HepG2 (cell line): ENCODE results near the gene BBOX1. TPM values are rescaled to one million over a fixed set of nuclear protein-coding genes. Genes with fewer than 3 reads are reported as not detected.
"Not testable (repeated sequence)": the region's sequence is repeated elsewhere in the genome, so short reads cannot be mapped to it uniquely, and the experiment has no call there.

Experiments used
- ATAC-seq: fragments of 200-7000 bp; cut with Tn5 transposase; 3 replicates; pipeline ENCODE4 v1.9.1; 2020; ENCODE audit warnings: mild to moderate bottlenecking, moderate library complexity
- BruUV-seq: library from RNA; stranded (reverse); fragments of 400-500 nt; replicated peaks from 2 replicates; lab custom pipeline; 2021; lab: Mats Ljungman, UMichigan
- CTCF ChIA-PET: fragments of 300-600 bp; formaldehyde crosslinking; extraction: SDS; loops from one replicate; lab custom pipeline; 2021; ENCODE audit warnings: low total read pairs, inconsistent platforms, low intra/inter-chr PET ratio; lab: Yijun Ruan, JAX
- POLR2A ChIA-PET: fragments of 350-600 bp; sonication (Branson Sonifier 250); formaldehyde crosslinking; loops from one replicate; lab custom pipeline; 2020; ENCODE audit warnings: antibody characterized with exemption, inconsistent platforms; lab: Yijun Ruan, JAX
- DNase-seq: peaks from one replicate; pipeline ENCODE4 v3.0.0-alpha.2; 2015; ENCODE audit warnings: low spot score
- FAIRE-seq: peaks from 3 replicates; lab custom pipeline; 2011; peaks lifted over from hg19 to GRCh38; lab: Jason Lieb, UNC
- H2AFZ ChIP-seq: one replicate; pipeline ENCODE4 v1.6.1; 2011; ENCODE audit warnings: low read length, inconsistent platforms
- H3K27ac ChIP-seq: fragments of 300-600 bp; 3 replicates; pipeline ENCODE4 v1.8.0; 2011; ENCODE audit warnings: mixed run types, mild to moderate bottlenecking, mixed read lengths, low read length, inconsistent platforms; ENCODE audit not compliant: insufficient read depth; ENCODE audit errors: extremely low read length
- H3K27me3 ChIP-seq, 2 experiments: fragments of 200-600 bp in 1 of 2; 2 replicates in 1 of 2; 3 replicates in 1 of 2; pipeline versions ENCODE4 v1.6.0 to v1.8.0; 2011; ENCODE audit warnings: low read length in 2 of 2, mild to moderate bottlenecking in 2 of 2, moderate library complexity in 2 of 2, inconsistent platforms in 1 of 2; ENCODE audit not compliant: insufficient read depth in 2 of 2, control insufficient read depth in 1 of 2
- H3K36me3 ChIP-seq, 2 experiments: fragments of 200-600 bp in 1 of 2; replicated peaks in 1 of 2; 2 replicates in 1 of 2; 3 replicates in 1 of 2; pipeline versions ENCODE4 v1.5.1 to v1.8.0; 2011; ENCODE audit warnings: low read length in 2 of 2, inconsistent platforms in 1 of 2; ENCODE audit not compliant: insufficient read depth in 2 of 2, control insufficient read depth in 1 of 2
- H3K4me1 ChIP-seq: 2 replicates; pipeline ENCODE4 v1.5.1; 2012; ENCODE audit warnings: low read length, inconsistent platforms; ENCODE audit not compliant: insufficient read depth
- H3K4me2 ChIP-seq: 2 replicates; pipeline ENCODE4 v1.6.0; 2011; ENCODE audit warnings: low read depth, low read length, inconsistent platforms
- H3K4me3 ChIP-seq, 3 experiments: fragments of 200-600 bp in 1 of 3; sonication (generic), shearing (Covaris generic) in 1 of 3; replicated peaks in 1 of 3; 2 replicates each; pipeline ENCODE4 v1.5.1; 2011 to 2016; ENCODE audit warnings: low read length in 3 of 3, inconsistent platforms in 2 of 3, low read depth in 2 of 3, mild to moderate bottlenecking in 2 of 3, control low read depth in 1 of 3, mixed read lengths in 1 of 3; ENCODE audit not compliant: insufficient read depth in 1 of 3
- H3K79me2 ChIP-seq: one replicate; pipeline ENCODE4 v1.6.1; 2011; ENCODE audit warnings: low read length, inconsistent platforms; ENCODE audit not compliant: insufficient read depth
- H3K9ac ChIP-seq: 2 replicates; pipeline ENCODE4 v1.6.0; 2011; ENCODE audit warnings: mild to moderate bottlenecking, low read depth, low read length, inconsistent platforms; ENCODE audit not compliant: insufficient read depth
- H3K9me3 ChIP-seq: 2 replicates; pipeline ENCODE4 v1.5.1; 2012; ENCODE audit warnings: mild to moderate bottlenecking, low read length
- H4K20me1 ChIP-seq: 2 replicates; pipeline ENCODE4 v1.6.0; 2011; ENCODE audit warnings: inconsistent platforms, mild to moderate bottlenecking, low read length, moderate library complexity; ENCODE audit not compliant: insufficient read depth
- MAFK ChIP-seq, 2 experiments: IDR thresholded peaks in 1 of 2; conservative IDR thresholded peaks in 1 of 2; 2 replicates each; pipeline ENCODE4 v1.6.1; 2011; ENCODE audit warnings: improper control_type of control experiment in 2 of 2, low read length in 2 of 2
- TBX2 ChIP-seq: sonication (generic); formaldehyde crosslinking; IDR thresholded peaks from 2 replicates; pipeline ENCODE4 v1.5.0; 2020; ENCODE audit warnings: missing genetic modification reagents, mild to moderate bottlenecking, borderline replicate concordance
- ZBTB7B ChIP-seq: sonication (generic); formaldehyde crosslinking; IDR thresholded peaks from 2 replicates; pipeline ENCODE4 v1.4.0; 2020; ENCODE audit warnings: missing genetic modification reagents
- WGBS: methylation state at CpG from one replicate; pipeline ENCODE4 v1.1.6; 2017; ENCODE audit warnings: low lambda C conversion rate; 5-methylcytosine and 5-hydroxymethylcytosine counted together
- in situ Hi-C: cut with HindIII; loops from 2 replicates; pipeline ENCODE4 v1.10.0; 2017; ENCODE audit warnings: low pct_unique_long_range_greater_than_20kb; ENCODE audit not compliant: extremely low pct_ligation_motif_present
- intact Hi-C: fragments of 100-400 bp; cut with micrococcal nuclease; formaldehyde crosslinking; loops from one replicate; pipeline ENCODE4 v1.10.0; 2022; ENCODE audit not compliant: unreplicated experiment
- polyA plus RNA-seq, 8 experiments: library from polyadenylated mRNA; depleted of rRNA in 3 of 8; stranded (reverse) in 7 of 8; unstranded in 1 of 8; fragments of >200 nt; fragmentation: Illumina TruSeq in 4 of 8; extraction: Trizol in 4 of 8; gene quantifications; 2 replicates each; pipeline versions ENCODE4 v1.2.1 to v1.2.3, GENCODE V29; 2011 to 2016; ENCODE audit warnings: low read depth in 4 of 8, missing spikeins in 1 of 8, mixed read lengths in 1 of 8; ENCODE audit not compliant: insufficient read depth in 1 of 8
- total RNA-seq, 5 experiments: library from RNA; depleted of rRNA; stranded (reverse); fragments of >200 nt; fragmentation: Illumina TruSeq; extraction: Trizol; gene quantifications; 2 replicates each; pipeline ENCODE4 v1.2.3, GENCODE V29; 2016; ENCODE audit warnings: low read depth in 1 of 5

Gene BBOX1
- total and polyA plus RNA-seq, 2 of the 13 experiments (the other 11 are each of a cell fraction or from before 2014, with no cell fraction given): not detected

DNA sequence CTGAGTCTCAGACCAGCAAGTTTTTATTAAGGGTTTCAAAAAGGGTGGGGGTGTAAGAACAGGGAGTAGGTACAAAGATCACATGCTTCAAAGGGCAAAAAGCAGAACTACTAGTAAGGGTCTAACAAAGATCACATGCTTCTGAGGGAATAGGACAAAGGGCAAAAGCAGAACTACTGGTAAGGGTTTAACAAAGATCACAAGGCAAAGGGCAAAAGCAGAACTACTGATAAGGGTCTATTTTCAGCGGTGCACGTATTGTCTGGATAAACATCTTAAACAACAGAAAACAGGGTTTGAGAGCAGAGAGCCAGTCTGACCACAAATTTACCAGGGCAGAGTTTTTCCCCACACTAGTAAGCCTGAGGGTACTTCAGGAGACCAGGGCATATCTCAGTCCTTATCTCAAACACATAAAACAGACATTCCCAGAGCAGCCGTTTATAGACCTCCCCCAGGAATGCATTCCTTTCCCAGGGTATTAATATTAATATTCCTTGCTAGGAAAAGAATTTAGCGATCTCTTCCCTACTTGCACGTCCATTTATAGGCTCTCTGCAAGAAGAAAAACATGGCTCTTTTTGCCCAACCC is 49.8 kb downstream of the BBOX1 start:
- H3K36me3 ChIP-seq, CTCF ChIA-PET, H4K20me1 ChIP-seq, DNase-seq, POLR2A ChIA-PET, in situ Hi-C loops, H3K4me2 ChIP-seq, H3K9ac ChIP-seq, FAIRE-seq, H3K9me3 ChIP-seq, intact Hi-C loops, H3K27ac ChIP-seq, ATAC-seq, BruUV-seq, H3K4me1 ChIP-seq, H3K27me3 ChIP-seq, H3K4me3 ChIP-seq, H3K79me2 ChIP-seq, H2AFZ ChIP-seq: not testable (repeated sequence)
- 5% methylated on average over 5 of the region's 5 CpGs for WGBS

GRCh38 chr11:27094120-27094519 is 53.5 kb downstream of the BBOX1 start:
- Histone ChIP-seq H3K4me1 (no peaks in the 10 kb centered on the region), H3K4me3 (no peak overlapping the region), H3K36me3 (no peaks in the 10 kb centered on the region), H3K27me3 (no peaks in the 10 kb centered on the region), H3K79me2 (no peaks in the 10 kb centered on the region), H3K4me2 (no peak overlapping the region), H3K27ac (no peak overlapping the region), H3K9ac (no peak overlapping the region), H2AFZ (no peak overlapping the region), H4K20me1 (no peaks in the 10 kb centered on the region), H3K9me3 (no peaks in the 10 kb centered on the region)
- ChIA-PET POLR2A (no interaction called here), CTCF (no interaction called here)
- no peak for TF ChIP-seq ZBTB7B (CRISPR knock-in tag)
- in situ Hi-C loops (no loop called here), intact Hi-C loops (no loop called here)
- BruUV-seq: no TSS peak
- 3% methylated on average over 2 of the region's 2 CpGs for WGBS
- ATAC-seq: no peak
- FAIRE-seq: no peak
- DNase-seq: no peak

- H3K27me3 ChIP-seq: no peaks in the 10 kb centered on the region
- in situ Hi-C loops (no loop called here), intact Hi-C loops (no loop called here)
- POLR2A ChIA-PET: no interaction called here
- 7% methylated on average over 2 of the region's 2 CpGs for WGBS
- ATAC-seq (no peak), DNase-seq (no peak), FAIRE-seq (no peak)
- no peak overlapping the region for H2AFZ ChIP-seq
- H3K4me3 ChIP-seq: no peak overlapping the region
- TF ChIP-seq MAFK (conservative IDR thresholded peaks at IDR 0.05 in 1 of 2, IDR thresholded peaks at IDR 0.05 in 1 of 2; ENCODE audit: low read length in 2 of 2): peak; percentile 11 to 55; a peak in 2 of 4 replicates
- TF ChIP-seq TBX2 (CRISPR knock-in tag): no peak
- H3K9me3 ChIP-seq: no peaks in the 10 kb centered on the region
- H3K79me2 ChIP-seq: no peaks in the 10 kb centered on the region
- no peak overlapping the region for H3K9ac ChIP-seq
- BruUV-seq: no TSS peak
- no peaks in the 10 kb centered on the region for H3K36me3 ChIP-seq
- no peak overlapping the region for H3K4me2 ChIP-seq
- H3K27ac ChIP-seq: no peak overlapping the region
- no peaks in the 10 kb centered on the region for H4K20me1 ChIP-seq
- H3K4me1 ChIP-seq: no peaks in the 10 kb centered on the region
- CTCF ChIA-PET: no interaction called here
These were observed 54.4 kb downstream of the BBOX1 start for GRCh38 chr11:27095059-27095458.
